DLD1 (cell line): ENCODE measurements around the gene ADD1.

Source experiments
- in situ Hi-C: cut with HindIII; loops from 2 replicates; pipeline ENCODE4 v1.10.0; 2017; ENCODE audit warnings: low sequenced_read_pairs

The ADD1 gene

GRCh38 chr4:2858451-2859217 is 15.0 kb downstream of the ADD1 start:
- in situ Hi-C loops = no loop called here

DNA sequence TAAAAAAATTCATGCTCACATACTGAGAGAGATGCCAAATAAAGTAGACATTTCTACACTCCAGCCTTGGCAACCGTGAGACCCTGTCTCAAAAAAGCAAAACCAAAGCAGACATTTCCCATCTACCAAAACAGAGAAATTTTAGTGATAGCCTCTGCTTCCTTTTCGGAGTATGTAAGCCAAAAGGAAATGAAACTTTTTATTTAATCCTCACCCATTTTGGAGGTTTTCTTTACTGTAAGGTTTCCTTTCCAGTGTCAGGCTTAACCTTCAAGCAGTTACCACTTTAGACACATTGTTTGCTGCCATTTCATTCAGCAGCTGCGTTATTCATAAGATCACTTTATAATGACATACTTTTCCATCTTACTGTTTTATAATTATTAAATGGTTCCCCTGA is 15.9 kb downstream of the ADD1 start:
- in situ Hi-C loops = no loop called here

GRCh38 chr4:2860391-2861348 is 17.0 kb downstream of the ADD1 start:
- in situ Hi-C loops = no loop called here

- in situ Hi-C loops = no loop called here
These were observed 18.2 kb downstream of the ADD1 start for GRCh38 chr4:2861631-2862436.

DNA sequence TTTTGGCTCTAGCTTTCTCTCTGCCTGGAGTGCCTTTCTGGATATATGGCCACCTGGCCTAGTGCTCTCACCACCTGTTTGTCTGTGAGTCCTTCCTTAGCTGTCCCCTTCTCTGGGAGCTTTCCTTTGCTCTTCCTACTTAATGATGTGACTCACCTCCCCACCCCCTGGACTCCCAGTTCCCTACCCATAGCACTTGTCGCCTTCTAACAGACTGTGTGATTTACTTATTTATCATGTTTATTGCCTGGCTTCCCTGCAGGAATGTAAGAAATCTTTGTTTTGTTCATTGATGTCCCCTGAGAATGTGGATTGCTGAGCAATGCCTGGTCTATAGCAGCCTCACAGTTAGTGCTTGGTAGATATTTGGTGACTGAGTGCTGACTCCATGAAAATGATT is 18.9 kb downstream of the ADD1 start:
- in situ Hi-C loops = no loop called here

GRCh38 chr4:2863649-2864048 is 20.0 kb downstream of the ADD1 start:
- in situ Hi-C loops = no loop called here

DNA sequence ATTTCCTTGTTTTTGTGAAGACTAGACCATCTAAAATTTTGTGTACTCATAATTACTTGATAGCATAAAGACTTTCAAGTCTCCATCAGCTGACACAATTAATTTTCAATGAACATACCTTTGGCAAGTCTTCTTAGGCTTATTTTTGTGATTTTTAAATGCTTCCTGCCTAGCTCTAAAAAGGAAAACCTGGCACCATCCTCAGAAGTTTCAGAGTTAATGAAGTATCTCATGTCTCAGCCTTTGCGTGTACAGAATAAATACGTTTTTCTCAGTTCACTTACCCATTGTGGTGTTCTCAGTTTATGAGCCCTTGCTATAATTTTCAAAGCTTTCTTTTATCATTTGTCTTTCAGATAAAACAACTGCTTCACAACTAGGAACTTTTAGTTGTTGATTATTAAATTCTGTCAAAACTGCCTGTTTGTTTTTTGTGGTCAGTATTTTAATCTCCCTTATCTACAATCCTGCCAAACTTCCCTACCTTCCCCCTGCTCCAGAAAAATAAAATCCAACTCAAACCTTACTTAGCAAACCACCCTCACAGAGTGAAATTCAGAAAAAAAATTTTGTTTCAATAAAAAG is 21.6 kb downstream of the ADD1 start:
- in situ Hi-C loops = loop anchor here (5.0 kb wide), 1 partner anchor 37 kb away; no protein-coding TSS in a partner anchor

- in situ Hi-C loops = loop anchor here (5.0 kb wide), 1 partner anchor 36 kb away; no protein-coding TSS in a partner anchor
These were observed 22.7 kb downstream of the ADD1 start for GRCh38 chr4:2866160-2866861.

- in situ Hi-C loops = loop anchor here (5.0 kb wide), 1 partner anchor 35 kb away; no protein-coding TSS in a partner anchor
These were observed 23.2 kb downstream of the ADD1 start for GRCh38 chr4:2866891-2867290.

- in situ Hi-C loops = loop anchor here (5.0 kb wide), 1 partner anchor 34 kb away; no protein-coding TSS in a partner anchor
These were observed 24.3 kb downstream of the ADD1 start for GRCh38 chr4:2867758-2868491.

GRCh38 chr4:2868877-2869487 is 25.3 kb downstream of the ADD1 start:
- in situ Hi-C loops = loop anchor here (5.0 kb wide), 1 partner anchor 33 kb away; no protein-coding TSS in a partner anchor

DNA sequence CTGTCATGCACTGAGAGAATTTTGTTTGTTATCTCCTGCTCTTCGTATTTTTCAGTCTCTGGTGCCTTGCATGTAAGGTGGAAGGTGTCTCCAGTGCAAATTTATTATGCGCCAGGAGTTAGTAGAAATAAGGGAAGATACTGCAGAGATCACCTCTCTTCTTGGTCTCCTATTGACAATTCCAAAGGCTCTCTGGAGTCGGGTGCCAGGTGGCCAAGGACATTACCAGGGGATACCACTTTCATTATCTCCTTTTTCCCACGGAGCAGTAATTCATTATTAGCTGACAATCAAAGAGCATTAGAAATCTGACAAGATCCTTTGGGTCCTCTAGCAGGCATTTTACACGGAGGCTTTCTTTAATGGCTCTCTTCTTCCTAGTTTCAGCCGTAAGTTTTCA is 26.0 kb downstream of the ADD1 start:
- in situ Hi-C loops = loop anchor here (5.0 kb wide), 1 partner anchor 33 kb away; no protein-coding TSS in a partner anchor

GRCh38 chr4:2870082-2870481 is 26.4 kb downstream of the ADD1 start:
- in situ Hi-C loops = no loop called here

- in situ Hi-C loops = no loop called here
These were observed 27.8 kb downstream of the ADD1 start for GRCh38 chr4:2871466-2871865.

GRCh38 chr4:2871911-2872310 is 28.3 kb downstream of the ADD1 start:
- in situ Hi-C loops = no loop called here

- in situ Hi-C loops = no loop called here
These were observed 29.7 kb downstream of the ADD1 start for GRCh38 chr4:2873329-2873728.

DNA sequence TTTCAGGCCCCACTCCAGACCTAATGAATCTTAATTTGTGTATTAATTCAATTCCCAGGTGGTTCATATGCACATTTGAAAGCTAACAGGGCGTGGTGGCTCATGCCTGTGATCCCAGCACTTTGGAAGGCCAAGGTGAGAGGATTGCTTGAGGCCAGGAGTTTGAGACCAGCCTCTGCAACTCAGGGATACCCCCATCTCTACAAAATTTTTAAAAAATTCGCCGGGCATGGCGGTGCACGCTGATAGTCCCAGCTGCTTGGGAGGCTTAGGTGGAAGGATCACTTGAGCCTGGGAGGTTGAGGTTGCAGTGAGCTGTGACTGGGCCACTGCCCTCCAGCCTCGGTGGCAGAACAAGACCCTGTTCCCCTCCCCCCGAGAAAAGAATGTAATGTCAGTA is 31.2 kb downstream of the ADD1 start:
- in situ Hi-C loops = no loop called here

GRCh38 chr4:2875556-2875955 is 31.9 kb downstream of the ADD1 start:
- in situ Hi-C loops = no loop called here

GRCh38 chr4:2878346-2878745 is 34.7 kb downstream of the ADD1 start:
- in situ Hi-C loops = no loop called here
